ENCODE results near the gene CNR2.

The CNR2 gene

GRCh38 chr1:23878668-23879067 lies 34.5 kb downstream of the CNR2 start:
- H3K9me3 ChIP-seq (ENCODE audit: control insufficient read depth, low read length) = peaks cover 25% of the 10 kb centered on the region

GRCh38 chr1:23875382-23875781 lies 37.8 kb downstream of the CNR2 start:
- no peaks in the 10 kb centered on the region for H3K36me3 ChIP-seq (ENCODE audit: control insufficient read depth, insufficient read depth, low read length, severe bottlenecking)
- peaks cover 25% of the 10 kb centered on the region for H3K9me3 ChIP-seq (ENCODE audit: control insufficient read depth, low read length)
- no peak overlapping the region for H3K4me3 ChIP-seq (ENCODE audit: low read length)
- peaks cover 27% of the 10 kb centered on the region for H3K27me3 ChIP-seq (replicated peaks; ENCODE audit: control insufficient read depth, insufficient read depth, low read length)
- H3K4me1 ChIP-seq (ENCODE audit: control insufficient read depth, insufficient read depth, low read length) = no peaks in the 10 kb centered on the region
- no peak for DNase-seq (ENCODE audit: low read depth)
- H3K9ac ChIP-seq (ENCODE audit: low read length) = no peak overlapping the region

More at GRCh38 chr1:23878668-23879067, 34.5 kb downstream of the CNR2 start:
- H3K36me3 ChIP-seq (ENCODE audit: control insufficient read depth, insufficient read depth, low read length, severe bottlenecking) = no peaks in the 10 kb centered on the region
- peak overlapping the region; percentile 47 for H3K4me3 ChIP-seq (ENCODE audit: low read length)
- H3K9ac ChIP-seq (ENCODE audit: low read length) = no peak overlapping the region
- no peak for DNase-seq (ENCODE audit: low read depth)
- H3K27me3 ChIP-seq (replicated peaks; ENCODE audit: control insufficient read depth, insufficient read depth, low read length) = peaks cover 17% of the 10 kb centered on the region
- no peaks in the 10 kb centered on the region for H3K4me1 ChIP-seq (ENCODE audit: control insufficient read depth, insufficient read depth, low read length)

DNA sequence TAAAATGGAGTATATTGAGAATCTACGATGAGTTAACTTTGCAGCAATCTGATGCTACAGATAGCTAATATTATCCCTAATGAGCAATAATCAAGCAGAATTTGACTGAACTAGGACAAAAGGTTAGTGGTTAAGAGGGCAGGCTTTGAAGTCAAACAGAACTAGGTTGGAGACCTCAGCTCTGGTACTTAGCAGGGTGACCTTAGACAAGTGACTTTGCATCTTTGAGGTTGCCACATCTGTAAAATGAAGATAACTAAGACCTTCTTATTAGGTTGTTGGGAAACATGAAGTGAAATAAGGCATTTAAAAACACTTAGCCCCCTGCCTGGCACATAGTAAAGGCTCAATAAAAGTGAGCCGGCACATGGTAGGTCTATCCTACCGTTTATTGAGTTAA lies 40.7 kb downstream of the CNR2 start:
- Histone ChIP-seq H3K27me3 (replicated peaks; ENCODE audit: control insufficient read depth, insufficient read depth, low read length) (peaks cover 29% of the 10 kb centered on the region), H3K9me3 (ENCODE audit: control insufficient read depth, low read length) (no peaks in the 10 kb centered on the region), H3K36me3 (ENCODE audit: control insufficient read depth, insufficient read depth, low read length, severe bottlenecking) (no peaks in the 10 kb centered on the region), H3K4me3 (ENCODE audit: low read length) (no peak overlapping the region), H3K9ac (ENCODE audit: low read length) (no peak overlapping the region), H3K4me1 (ENCODE audit: control insufficient read depth, insufficient read depth, low read length) (no peaks in the 10 kb centered on the region)
- DNase-seq (ENCODE audit: low read depth) = no peak

GRCh38 chr1:23869051-23869450 lies 44.1 kb downstream of the CNR2 start:
- no peaks in the 10 kb centered on the region for H3K4me1 ChIP-seq (ENCODE audit: control insufficient read depth, insufficient read depth, low read length)
- DNase-seq (ENCODE audit: low read depth) = no peak
- H3K36me3 ChIP-seq (ENCODE audit: control insufficient read depth, insufficient read depth, low read length, severe bottlenecking) = no peaks in the 10 kb centered on the region
- peaks cover 19% of the 10 kb centered on the region for H3K27me3 ChIP-seq (replicated peaks; ENCODE audit: control insufficient read depth, insufficient read depth, low read length)
- H3K9me3 ChIP-seq (ENCODE audit: control insufficient read depth, low read length) = no peaks in the 10 kb centered on the region
- peak overlapping the region; percentile 85 for H3K4me3 ChIP-seq (ENCODE audit: low read length)
- peak overlapping the region; percentile 69 for H3K9ac ChIP-seq (ENCODE audit: low read length)

DNA sequence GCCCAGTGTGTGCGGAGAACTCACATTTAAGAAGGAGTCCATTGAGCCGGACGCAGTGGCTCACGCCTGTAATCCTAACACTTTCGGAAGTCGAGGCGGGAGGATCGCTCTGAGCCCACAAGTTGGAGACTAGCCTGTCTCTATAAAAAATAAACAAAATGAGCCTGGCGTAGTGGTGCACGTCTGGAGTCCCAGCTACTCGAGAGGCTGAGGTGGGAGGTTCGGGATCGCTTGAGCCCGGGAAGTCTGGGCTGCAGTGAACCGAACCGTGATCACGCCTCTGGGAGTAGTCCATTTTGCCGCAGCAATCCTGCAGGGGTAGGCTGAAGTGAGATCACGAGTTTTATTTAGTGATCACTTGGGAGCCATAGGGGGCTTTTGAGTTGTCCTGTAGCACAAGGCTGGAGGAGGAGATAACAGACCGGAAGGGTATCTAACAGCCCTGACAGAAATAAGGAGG lies 44.6 kb downstream of the CNR2 start:
- Histone ChIP-seq H3K4me1 (ENCODE audit: control insufficient read depth, insufficient read depth, low read length) (no peaks in the 10 kb centered on the region), H3K9ac (ENCODE audit: low read length) (peak overlapping the region; percentile 69), H3K36me3 (ENCODE audit: control insufficient read depth, insufficient read depth, low read length, severe bottlenecking) (no peaks in the 10 kb centered on the region), H3K27me3 (replicated peaks; ENCODE audit: control insufficient read depth, insufficient read depth, low read length) (peaks cover 14% of the 10 kb centered on the region), H3K4me3 (ENCODE audit: low read length) (peak overlapping the region; percentile 85), H3K9me3 (ENCODE audit: control insufficient read depth, low read length) (no peaks in the 10 kb centered on the region)
- no peak for DNase-seq (ENCODE audit: low read depth)

GRCh38 chr1:23867895-23868556 lies 45.1 kb downstream of the CNR2 start, which contains the start of gene FUCA1:
TSS of gene FUCA1 (minus strand) at chr1:23868290. CDS start at chr1:23868286, 4 bp downstream.
- peak; percentile 96 for DNase-seq (ENCODE audit: low read depth)
- H3K4me1 ChIP-seq (ENCODE audit: control insufficient read depth, insufficient read depth, low read length) = no peaks in the 10 kb centered on the region
- H3K9me3 ChIP-seq (ENCODE audit: control insufficient read depth, low read length) = no peaks in the 10 kb centered on the region
- H3K9ac ChIP-seq (ENCODE audit: low read length) = peak within 1 kb of the TSS; percentile 69
- H3K4me3 ChIP-seq (ENCODE audit: low read length) = peak within 1 kb of the TSS; percentile 85
- peaks cover 11% of the 10 kb centered on the region for H3K27me3 ChIP-seq (replicated peaks; ENCODE audit: control insufficient read depth, insufficient read depth, low read length)
- no peaks in the 10 kb centered on the region for H3K36me3 ChIP-seq (ENCODE audit: control insufficient read depth, insufficient read depth, low read length, severe bottlenecking)

GRCh38 chr1:23867542-23867894 lies 45.6 kb downstream of the CNR2 start:
- DNase-seq (ENCODE audit: low read depth) = no peak
- H3K4me3 ChIP-seq (ENCODE audit: low read length) = peak overlapping the region; percentile 85
- no peaks in the 10 kb centered on the region for H3K36me3 ChIP-seq (ENCODE audit: control insufficient read depth, insufficient read depth, low read length, severe bottlenecking)
- peak overlapping the region; percentile 66 for H3K9ac ChIP-seq (ENCODE audit: low read length)
- H3K4me1 ChIP-seq (ENCODE audit: control insufficient read depth, insufficient read depth, low read length) = no peaks in the 10 kb centered on the region
- H3K9me3 ChIP-seq (ENCODE audit: control insufficient read depth, low read length) = no peaks in the 10 kb centered on the region
- H3K27me3 ChIP-seq (replicated peaks; ENCODE audit: control insufficient read depth, insufficient read depth, low read length) = peaks cover 9% of the 10 kb centered on the region

- Histone ChIP-seq H3K27me3 (replicated peaks; ENCODE audit: control insufficient read depth, insufficient read depth, low read length) (peaks cover 5% of the 10 kb centered on the region), H3K36me3 (ENCODE audit: control insufficient read depth, insufficient read depth, low read length, severe bottlenecking) (no peaks in the 10 kb centered on the region), H3K9me3 (ENCODE audit: control insufficient read depth, low read length) (no peaks in the 10 kb centered on the region), H3K4me1 (ENCODE audit: control insufficient read depth, insufficient read depth, low read length) (no peaks in the 10 kb centered on the region), H3K9ac (ENCODE audit: low read length) (no peak overlapping the region), H3K4me3 (ENCODE audit: low read length) (no peak overlapping the region)
- peak; percentile 27 for DNase-seq (ENCODE audit: low read depth)
Measured at GRCh38 chr1:23865543-23865930, 47.6 kb downstream of the CNR2 start.

DNA sequence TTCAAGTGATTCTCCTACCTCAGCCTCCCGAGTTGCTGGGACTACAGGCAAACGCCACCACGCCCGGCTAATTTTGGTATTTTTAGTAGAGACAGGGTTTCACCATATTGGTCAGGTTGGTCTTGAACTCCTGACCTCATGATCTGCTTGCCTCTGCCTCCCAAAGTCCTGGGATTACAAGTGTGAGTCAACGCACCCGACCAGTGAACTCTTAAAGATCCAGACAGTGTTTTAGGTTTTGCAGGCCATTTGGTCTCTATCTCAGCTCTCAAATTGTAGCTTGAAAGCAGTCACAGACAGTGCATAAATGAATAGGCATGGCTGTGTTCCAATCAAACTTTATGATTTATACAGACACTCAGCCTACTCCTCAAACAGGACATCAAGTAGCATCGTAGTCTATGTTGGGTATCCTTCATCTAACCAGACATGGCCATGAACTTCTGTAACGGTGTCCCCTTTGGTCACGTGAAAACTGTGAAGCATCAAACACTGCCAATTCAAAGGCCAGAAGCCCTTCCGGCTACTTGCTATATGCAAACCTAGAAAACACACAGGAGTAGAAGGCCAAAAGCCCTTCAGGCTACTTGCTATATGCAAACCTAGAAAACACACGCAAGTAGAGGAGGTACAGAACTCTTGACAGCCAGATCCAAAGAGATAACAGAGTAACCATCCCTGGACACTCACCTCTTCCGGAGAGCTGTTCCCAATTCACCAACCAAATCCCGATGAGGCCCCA lies 48.2 kb downstream of the CNR2 start:
- DNase-seq (ENCODE audit: low read depth) = no peak
- no peak overlapping the region for H3K9ac ChIP-seq (ENCODE audit: low read length)
- no peaks in the 10 kb centered on the region for H3K9me3 ChIP-seq (ENCODE audit: control insufficient read depth, low read length)
- H3K27me3 ChIP-seq (replicated peaks; ENCODE audit: control insufficient read depth, insufficient read depth, low read length) = peaks cover 5% of the 10 kb centered on the region
- no peaks in the 10 kb centered on the region for H3K36me3 ChIP-seq (ENCODE audit: control insufficient read depth, insufficient read depth, low read length, severe bottlenecking)
- no peak overlapping the region for H3K4me3 ChIP-seq (ENCODE audit: low read length)
- no peaks in the 10 kb centered on the region for H3K4me1 ChIP-seq (ENCODE audit: control insufficient read depth, insufficient read depth, low read length)

- no peaks in the 10 kb centered on the region for H3K9me3 ChIP-seq (ENCODE audit: control insufficient read depth, low read length)
- H3K4me1 ChIP-seq (ENCODE audit: control insufficient read depth, insufficient read depth, low read length) = no peaks in the 10 kb centered on the region
- no peak overlapping the region for H3K9ac ChIP-seq (ENCODE audit: low read length)
- no peaks in the 10 kb centered on the region for H3K36me3 ChIP-seq (ENCODE audit: control insufficient read depth, insufficient read depth, low read length, severe bottlenecking)
- peaks cover 5% of the 10 kb centered on the region for H3K27me3 ChIP-seq (replicated peaks; ENCODE audit: control insufficient read depth, insufficient read depth, low read length)
- no peak overlapping the region for H3K4me3 ChIP-seq (ENCODE audit: low read length)
- no peak for DNase-seq (ENCODE audit: low read depth)
Measured at GRCh38 chr1:23862640-23863039, 50.5 kb downstream of the CNR2 start.

DNA sequence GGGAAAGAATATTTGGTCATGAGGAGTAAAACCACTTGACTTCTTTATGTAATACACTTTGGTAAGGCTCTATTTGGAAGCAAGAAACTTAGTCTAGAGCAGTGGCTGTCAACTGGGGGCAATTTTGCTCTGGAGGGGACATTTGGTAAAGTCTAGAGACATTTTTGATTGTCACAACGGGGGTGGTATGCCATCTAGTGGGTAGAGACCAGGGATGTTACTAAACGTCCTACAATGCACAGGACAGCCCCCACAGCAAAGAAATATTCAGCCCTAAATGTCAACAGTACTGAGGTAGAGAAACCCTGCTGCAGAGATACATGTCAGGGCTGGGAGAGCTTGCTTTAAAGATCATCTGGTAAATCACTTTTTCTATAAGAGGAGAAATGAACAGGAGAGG lies 58.6 kb downstream of the CNR2 start:
- Histone ChIP-seq H3K9me3 (ENCODE audit: control insufficient read depth, low read length) (no peaks in the 10 kb centered on the region), H3K36me3 (ENCODE audit: control insufficient read depth, insufficient read depth, low read length, severe bottlenecking) (no peaks in the 10 kb centered on the region), H3K4me3 (ENCODE audit: low read length) (no peak overlapping the region), H3K9ac (ENCODE audit: low read length) (no peak overlapping the region), H3K4me1 (ENCODE audit: control insufficient read depth, insufficient read depth, low read length) (no peaks in the 10 kb centered on the region), H3K27me3 (replicated peaks; ENCODE audit: control insufficient read depth, insufficient read depth, low read length) (no peaks in the 10 kb centered on the region)
- DNase-seq (ENCODE audit: low read depth) = peak; percentile 28
